HepG2 (cell line): Measurements from ENCODE around the gene CYP2J2. TPM values are rescaled to one million over a fixed set of nuclear protein-coding genes. Genes with fewer than 3 reads are reported as not detected.

Experiments
- CEBPZ ChIP-seq: IDR thresholded peaks from 2 replicates; pipeline ENCODE4 v1.6.1; 2012; ENCODE audit warnings: low read length, improper control_type of control experiment
- ETV5 ChIP-seq: IDR thresholded peaks from 2 replicates; pipeline ENCODE4 v1.6.1; 2018; ENCODE audit warnings: missing biosample characterization, missing genetic modification reagents, inconsistent platforms, borderline replicate concordance
- FOSL2 ChIP-seq: sonication (generic); formaldehyde crosslinking; IDR thresholded peaks from 2 replicates; pipeline ENCODE4 v1.4.0; 2020; ENCODE audit warnings: missing genetic modification reagents
- ZNF350 ChIP-seq: sonication (generic); formaldehyde crosslinking; IDR thresholded peaks from 2 replicates; pipeline ENCODE4 v1.4.0; 2020; ENCODE audit warnings: mild to moderate bottlenecking, low read depth, missing genetic modification reagents, borderline replicate concordance
- polyA plus RNA-seq, 8 experiments: library from polyadenylated mRNA; depleted of rRNA in 3 of 8; stranded (reverse) in 7 of 8; unstranded in 1 of 8; fragments of >200 nt; fragmentation: Illumina TruSeq in 4 of 8; extraction: Trizol in 4 of 8; gene quantifications; 2 replicates each; pipeline versions ENCODE4 v1.2.1 to v1.2.3, GENCODE V29; 2011 to 2016; ENCODE audit warnings: low read depth in 4 of 8, missing spikeins in 1 of 8, mixed read lengths in 1 of 8; ENCODE audit not compliant: insufficient read depth in 1 of 8
- total RNA-seq, 5 experiments: library from RNA; depleted of rRNA; stranded (reverse); fragments of >200 nt; fragmentation: Illumina TruSeq; extraction: Trizol; gene quantifications; 2 replicates each; pipeline ENCODE4 v1.2.3, GENCODE V29; 2016; ENCODE audit warnings: low read depth in 1 of 5
- TF ChIP-seq, protein P1 (sequence below): sonication (generic); formaldehyde crosslinking; IDR thresholded peaks from 2 replicates; pipeline ENCODE4 v1.4.0; 2020; ENCODE audit warnings: missing genetic modification reagents, borderline replicate concordance

Gene CYP2J2
- total and polyA plus RNA-seq, 2 of the 13 experiments (the other 11 are each of a cell fraction or from before 2014, with no cell fraction given) = 2.1 to 5.9 TPM

GRCh38 chr1:59967780-59968179 is 41.2 kb upstream of the CYP2J2 start (continued):
- TF ChIP-seq, protein P1, sequence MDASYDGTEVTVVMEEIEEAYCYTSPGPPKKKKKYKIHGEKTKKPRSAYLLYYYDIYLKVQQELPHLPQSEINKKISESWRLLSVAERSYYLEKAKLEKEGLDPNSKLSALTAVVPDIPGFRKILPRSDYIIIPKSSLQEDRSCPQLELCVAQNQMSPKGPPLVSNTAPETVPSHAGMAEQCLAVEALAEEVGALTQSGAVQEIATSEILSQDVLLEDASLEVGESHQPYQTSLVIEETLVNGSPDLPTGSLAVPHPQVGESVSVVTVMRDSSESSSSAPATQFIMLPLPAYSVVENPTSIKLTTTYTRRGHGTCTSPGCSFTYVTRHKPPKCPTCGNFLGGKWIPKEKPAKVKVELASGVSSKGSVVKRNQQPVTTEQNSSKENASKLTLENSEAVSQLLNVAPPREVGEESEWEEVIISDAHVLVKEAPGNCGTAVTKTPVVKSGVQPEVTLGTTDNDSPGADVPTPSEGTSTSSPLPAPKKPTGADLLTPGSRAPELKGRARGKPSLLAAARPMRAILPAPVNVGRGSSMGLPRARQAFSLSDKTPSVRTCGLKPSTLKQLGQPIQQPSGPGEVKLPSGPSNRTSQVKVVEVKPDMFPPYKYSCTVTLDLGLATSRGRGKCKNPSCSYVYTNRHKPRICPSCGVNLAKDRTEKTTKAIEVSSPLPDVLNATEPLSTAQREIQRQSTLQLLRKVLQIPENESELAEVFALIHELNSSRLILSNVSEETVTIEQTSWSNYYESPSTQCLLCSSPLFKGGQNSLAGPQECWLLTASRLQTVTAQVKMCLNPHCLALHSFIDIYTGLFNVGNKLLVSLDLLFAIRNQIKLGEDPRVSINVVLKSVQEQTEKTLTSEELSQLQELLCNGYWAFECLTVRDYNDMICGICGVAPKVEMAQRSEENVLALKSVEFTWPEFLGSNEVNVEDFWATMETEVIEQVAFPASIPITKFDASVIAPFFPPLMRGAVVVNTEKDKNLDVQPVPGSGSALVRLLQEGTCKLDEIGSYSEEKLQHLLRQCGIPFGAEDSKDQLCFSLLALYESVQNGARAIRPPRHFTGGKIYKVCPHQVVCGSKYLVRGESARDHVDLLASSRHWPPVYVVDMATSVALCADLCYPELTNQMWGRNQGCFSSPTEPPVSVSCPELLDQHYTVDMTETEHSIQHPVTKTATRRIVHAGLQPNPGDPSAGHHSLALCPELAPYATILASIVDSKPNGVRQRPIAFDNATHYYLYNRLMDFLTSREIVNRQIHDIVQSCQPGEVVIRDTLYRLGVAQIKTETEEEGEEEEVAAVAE (CRISPR knock-in tag) = no peak
- TF ChIP-seq ETV5 (CRISPR knock-in tag) (no peak), FOSL2 (no peak), ZNF350 (CRISPR knock-in tag) (no peak), CEBPZ (no peak)
- TF ChIP-seq, all 625 proteins: peak for 0
